PFSK-1 (cell line): ENCODE data around the gene GCHFR. TPM values are rescaled to one million over a fixed set of nuclear protein-coding genes. Genes with fewer than 3 reads are reported as not detected.

Experiments used
- FOXP2 ChIP-seq: optimal IDR thresholded peaks from 2 replicates; pipeline ENCODE3; 2011; ENCODE audit warnings: borderline replicate concordance, control low read depth, inconsistent platforms; ENCODE audit not compliant: insufficient read depth; ENCODE audit errors: extremely low read length, extremely low read depth
- POLR2AphosphoS5 ChIP-seq: IDR thresholded peaks from 2 replicates; pipeline ENCODE4 v1.6.1; 2012; ENCODE audit warnings: low read depth, mild to moderate bottlenecking, control low read depth, low read length, moderate library complexity
- SIN3A ChIP-seq: IDR thresholded peaks from 2 replicates; pipeline ENCODE4 v1.6.1; 2012; ENCODE audit warnings: mild to moderate bottlenecking, low read length, moderate library complexity, borderline replicate concordance; ENCODE audit not compliant: insufficient read depth
- TAF1 ChIP-seq: IDR thresholded peaks from 2 replicates; pipeline ENCODE4 v1.6.1; 2012; ENCODE audit warnings: low read length, control low read depth, borderline replicate concordance; ENCODE audit not compliant: insufficient read depth
- polyA plus RNA-seq: library from polyadenylated mRNA; unstranded; fragments of >200 nt; gene quantifications from one replicate; pipeline ENCODE4 v1.2.1, GENCODE V29; 2012; ENCODE audit warnings: low read depth, missing spikeins; ENCODE audit not compliant: insufficient read length
- TF ChIP-seq, protein P1 (sequence below), 2 experiments: IDR thresholded peaks; 2 replicates each; pipeline versions ENCODE4 v1.6.1 to v1.8.0; 2011 to 2012; ENCODE audit warnings: low read depth in 2 of 2, low read length in 2 of 2, control low read depth in 1 of 2, inconsistent platforms in 1 of 2, mild to moderate bottlenecking in 1 of 2, moderate library complexity in 1 of 2; ENCODE audit not compliant: insufficient read depth in 1 of 2

The GCHFR gene
- 1.6 TPM for polyA plus RNA-seq

DNA sequence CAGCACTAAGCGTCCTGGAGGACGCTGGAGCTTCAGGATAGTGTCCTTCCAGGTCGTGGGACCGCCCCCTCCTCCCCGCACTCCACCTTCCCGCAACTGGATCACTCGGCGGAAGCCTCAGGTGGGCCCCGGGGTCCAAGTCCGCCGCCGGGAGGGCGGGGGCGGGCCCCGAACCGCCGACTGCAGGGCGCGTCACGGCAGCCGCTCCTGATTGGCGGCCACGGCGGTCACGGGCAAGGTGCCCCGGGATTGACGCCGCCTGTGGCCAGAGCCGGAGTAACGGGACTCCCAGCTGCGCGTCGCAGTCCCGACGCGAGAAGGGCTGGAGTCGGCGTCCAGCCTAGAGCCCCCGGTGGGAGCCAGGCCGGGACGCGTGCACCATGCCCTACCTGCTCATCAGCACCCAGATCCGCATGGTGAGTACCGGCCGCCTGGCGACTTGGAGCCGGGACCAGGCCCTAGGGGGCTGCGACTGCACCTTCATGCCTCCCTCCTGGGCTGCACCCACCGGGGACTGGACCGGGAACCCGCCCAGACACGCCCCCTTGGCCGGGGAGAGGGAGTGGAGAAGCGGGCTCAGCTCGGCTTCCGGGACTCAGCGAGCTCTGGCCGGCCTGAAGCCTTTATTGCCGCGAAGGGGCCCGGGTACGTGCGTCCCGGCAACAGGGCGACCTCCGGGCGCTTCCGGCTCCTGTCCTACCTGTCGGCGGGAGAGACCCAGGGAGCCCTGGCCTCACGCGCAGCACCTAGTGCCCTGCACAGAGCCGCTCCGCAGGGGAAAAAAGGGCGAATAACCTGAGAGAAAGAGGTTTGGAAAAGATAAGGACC is at the start of gene GCHFR:
TSS of gene GCHFR (plus strand) at position 268 of the 828 bp plus-strand sequence. CDS start at position 381, 113 bp downstream.
- no peak for TF ChIP-seq POLR2AphosphoS5
- TF ChIP-seq FOXP2 = no peak
- TF ChIP-seq TAF1 = no peak
- TF ChIP-seq, protein P1, sequence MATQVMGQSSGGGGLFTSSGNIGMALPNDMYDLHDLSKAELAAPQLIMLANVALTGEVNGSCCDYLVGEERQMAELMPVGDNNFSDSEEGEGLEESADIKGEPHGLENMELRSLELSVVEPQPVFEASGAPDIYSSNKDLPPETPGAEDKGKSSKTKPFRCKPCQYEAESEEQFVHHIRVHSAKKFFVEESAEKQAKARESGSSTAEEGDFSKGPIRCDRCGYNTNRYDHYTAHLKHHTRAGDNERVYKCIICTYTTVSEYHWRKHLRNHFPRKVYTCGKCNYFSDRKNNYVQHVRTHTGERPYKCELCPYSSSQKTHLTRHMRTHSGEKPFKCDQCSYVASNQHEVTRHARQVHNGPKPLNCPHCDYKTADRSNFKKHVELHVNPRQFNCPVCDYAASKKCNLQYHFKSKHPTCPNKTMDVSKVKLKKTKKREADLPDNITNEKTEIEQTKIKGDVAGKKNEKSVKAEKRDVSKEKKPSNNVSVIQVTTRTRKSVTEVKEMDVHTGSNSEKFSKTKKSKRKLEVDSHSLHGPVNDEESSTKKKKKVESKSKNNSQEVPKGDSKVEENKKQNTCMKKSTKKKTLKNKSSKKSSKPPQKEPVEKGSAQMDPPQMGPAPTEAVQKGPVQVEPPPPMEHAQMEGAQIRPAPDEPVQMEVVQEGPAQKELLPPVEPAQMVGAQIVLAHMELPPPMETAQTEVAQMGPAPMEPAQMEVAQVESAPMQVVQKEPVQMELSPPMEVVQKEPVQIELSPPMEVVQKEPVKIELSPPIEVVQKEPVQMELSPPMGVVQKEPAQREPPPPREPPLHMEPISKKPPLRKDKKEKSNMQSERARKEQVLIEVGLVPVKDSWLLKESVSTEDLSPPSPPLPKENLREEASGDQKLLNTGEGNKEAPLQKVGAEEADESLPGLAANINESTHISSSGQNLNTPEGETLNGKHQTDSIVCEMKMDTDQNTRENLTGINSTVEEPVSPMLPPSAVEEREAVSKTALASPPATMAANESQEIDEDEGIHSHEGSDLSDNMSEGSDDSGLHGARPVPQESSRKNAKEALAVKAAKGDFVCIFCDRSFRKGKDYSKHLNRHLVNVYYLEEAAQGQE (IDR thresholded peaks at IDR 0.05; ENCODE audit: insufficient read depth in 1 of 2, low read depth in 2 of 2, low read length in 2 of 2) = no peak
- TF ChIP-seq SIN3A = no peak

DNA sequence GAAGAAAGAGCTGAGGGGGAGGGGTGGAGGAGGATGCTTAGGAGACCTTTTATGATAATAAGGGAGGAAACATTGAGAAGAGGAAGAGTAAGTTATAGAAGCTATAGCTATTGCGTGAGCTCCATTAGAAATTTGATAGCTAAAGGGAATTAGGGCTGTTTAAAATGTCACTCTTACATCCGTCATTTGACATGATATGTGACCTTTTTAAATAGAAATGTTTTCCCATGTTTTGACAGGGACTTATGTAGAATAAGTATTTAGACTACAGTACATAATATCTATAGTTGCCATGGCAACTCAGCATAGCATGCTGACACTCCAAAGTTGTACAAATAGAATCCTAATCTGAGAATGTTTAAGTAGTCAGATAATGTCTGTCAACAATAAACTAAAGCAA is 49.7 kb upstream of the GCHFR start:
- TF ChIP-seq SIN3A (no peak), FOXP2 (no peak), TAF1 (no peak), POLR2AphosphoS5 (no peak)
- TF ChIP-seq, protein P1 (IDR thresholded peaks at IDR 0.05; ENCODE audit: insufficient read depth in 1 of 2, low read depth in 2 of 2, low read length in 2 of 2) = no peak

GRCh38 chr15:40716165-40716564 is 47.7 kb upstream of the GCHFR start:
- TF ChIP-seq, protein P1 (IDR thresholded peaks at IDR 0.05; ENCODE audit: insufficient read depth in 1 of 2, low read depth in 2 of 2, low read length in 2 of 2) = no peak
- TF ChIP-seq SIN3A (no peak), TAF1 (no peak), FOXP2 (no peak), POLR2AphosphoS5 (no peak)

DNA sequence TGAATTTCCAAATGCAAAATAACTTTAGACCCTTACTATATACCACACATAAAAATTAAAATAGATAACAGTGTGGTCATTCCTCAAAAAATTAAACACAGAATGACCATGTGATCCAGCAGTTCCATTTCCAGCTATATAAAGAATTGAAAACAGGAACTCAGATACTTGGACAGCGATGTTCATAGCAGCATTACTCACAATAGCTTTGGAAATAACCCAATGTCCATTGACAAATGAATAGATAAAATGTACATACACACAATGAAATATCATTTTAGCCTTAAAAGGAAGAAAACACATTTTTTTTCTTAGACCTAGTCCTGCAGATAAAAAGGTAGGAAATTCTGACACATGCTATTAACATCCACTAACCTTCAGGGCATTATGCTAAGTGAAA is 42.2 kb upstream of the GCHFR start:
- no peak for TF ChIP-seq POLR2AphosphoS5
- no peak for TF ChIP-seq TAF1

DNA sequence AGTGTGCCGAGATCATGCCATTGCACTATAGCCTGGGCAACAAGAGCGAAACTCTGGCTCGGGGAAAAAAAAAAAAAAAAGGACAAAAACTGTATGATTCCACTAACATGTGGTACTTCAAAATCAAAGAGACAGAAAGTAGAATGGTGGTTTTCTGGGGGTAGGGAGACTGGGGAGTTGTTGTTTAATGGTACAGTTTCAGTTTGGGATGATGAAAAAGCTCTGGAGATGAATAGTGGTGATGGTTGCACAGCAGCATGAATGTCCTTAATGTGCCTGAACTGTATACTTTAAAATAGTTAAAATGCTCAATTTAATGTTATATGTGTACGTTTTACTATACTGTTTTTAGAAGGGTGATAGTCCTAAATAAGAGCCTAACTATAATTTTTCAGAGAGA is 41.5 kb upstream of the GCHFR start:
- no peak for TF ChIP-seq SIN3A
- no peak for TF ChIP-seq TAF1
- TF ChIP-seq, protein P1 (IDR thresholded peaks at IDR 0.05; ENCODE audit: insufficient read depth in 1 of 2, low read depth in 2 of 2, low read length in 2 of 2) = no peak
- TF ChIP-seq FOXP2 = no peak
- TF ChIP-seq POLR2AphosphoS5 = no peak
